GM10266 (cell line): Measurements from ENCODE around the gene NEU1.
"Not testable (repeated sequence)": the region's sequence is repeated elsewhere in the genome, so short reads cannot be mapped to it uniquely, and the experiment has no call there.

Source experiments
- DNase-seq: peaks from one replicate; pipeline ENCODE4 v3.0.0; 2012; ENCODE audit errors: extremely low spot score
- CTCF ChIP-seq: IDR thresholded peaks from 2 replicates; pipeline ENCODE4 v1.5.1; 2012; ENCODE audit warnings: mild to moderate bottlenecking, low read depth; ENCODE audit not compliant: control insufficient read depth, insufficient read depth; ENCODE audit errors: missing control alignments

The NEU1 gene

GRCh38 chr6:31847276-31847978 is 15.2 kb downstream of the NEU1 start:
- DNase-seq, result no peak
- no peak for TF ChIP-seq CTCF

- no peak for TF ChIP-seq CTCF
- no peak for DNase-seq
These were observed 18.1 kb downstream of the NEU1 start for GRCh38 chr6:31844507-31844906.

GRCh38 chr6:31842053-31842452 is 20.6 kb downstream of the NEU1 start:
- DNase-seq, result no peak
- TF ChIP-seq CTCF, result no peak

- DNase-seq, result not testable (repeated sequence)
These were observed 22.9 kb downstream of the NEU1 start for GRCh38 chr6:31839779-31840126.

GRCh38 chr6:31838968-31839367 is 23.7 kb downstream of the NEU1 start:
- DNase-seq, result no peak
- no peak for TF ChIP-seq CTCF

- DNase-seq, result not testable (repeated sequence)
These were observed 24.5 kb downstream of the NEU1 start for GRCh38 chr6:31838114-31838553.

- no peak for DNase-seq
- no peak for TF ChIP-seq CTCF
These were observed 25.1 kb downstream of the NEU1 start for GRCh38 chr6:31837369-31838113.

- peak; percentile 15 for TF ChIP-seq CTCF
- DNase-seq, result no peak
These were observed 25.9 kb downstream of the NEU1 start for GRCh38 chr6:31836474-31837368.
